HG02970 (cell line): ENCODE results near the gene SLC35G6.
A peak's percentile ranks its signal among the peaks of the same experiment; 100 is the strongest.
"Not testable (repeated sequence)": the region's sequence is repeated elsewhere in the genome, so short reads cannot be mapped to it uniquely, and the experiment has no call there.

Experiments
- ATAC-seq: cut with Tn5 transposase; IDR thresholded peaks from one replicate; pipeline ENCODE4 v1.9.1; 2021; ENCODE audit warnings: mild to moderate bottlenecking, moderate library complexity, moderate number of reproducible peaks; ENCODE audit not compliant: unreplicated experiment, low FRiP score

Gene SLC35G6

DNA sequence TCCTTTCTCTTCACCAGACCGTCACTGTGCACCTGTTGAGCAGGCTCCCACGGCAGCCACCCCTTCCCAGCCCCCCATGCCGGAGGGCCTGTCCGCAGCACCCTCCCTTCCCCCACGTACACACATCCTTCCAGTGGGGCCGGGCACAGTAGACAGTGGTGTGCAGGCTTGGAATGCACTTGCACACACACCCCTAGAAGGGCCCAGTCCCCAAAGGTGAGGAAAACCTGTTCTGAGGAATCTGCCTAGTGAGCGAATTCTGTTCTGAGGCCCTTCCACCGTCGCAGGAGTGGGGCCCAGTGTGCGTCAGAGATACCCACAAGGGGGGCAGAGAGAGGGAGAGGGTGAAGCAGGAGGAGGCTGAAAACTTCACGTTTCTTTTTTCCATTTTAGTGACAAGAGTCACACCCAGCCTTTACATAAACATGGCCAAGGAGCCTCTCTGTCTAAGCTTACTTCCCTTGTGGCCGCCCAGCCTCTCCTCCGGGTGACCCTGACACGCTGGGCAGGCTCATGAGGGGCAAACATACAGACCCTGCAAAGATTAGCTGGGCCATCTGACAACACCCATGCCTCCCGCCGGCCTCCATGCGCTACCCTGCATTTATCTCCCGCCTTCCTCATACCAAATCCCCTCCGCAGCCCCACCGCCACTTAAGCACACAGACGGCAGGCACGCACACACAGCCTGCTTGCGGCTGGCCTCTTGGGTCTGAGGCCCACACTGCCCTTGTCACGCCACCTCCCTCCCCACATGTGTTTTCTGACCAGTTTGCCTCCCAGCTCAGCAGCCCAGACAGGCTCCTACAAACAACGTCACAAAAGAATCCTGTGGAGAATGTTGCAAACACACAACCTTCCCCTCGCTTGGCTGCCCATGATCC is 3.6 kb upstream of the SLC35G6 start:
- ATAC-seq: no peak

DNA sequence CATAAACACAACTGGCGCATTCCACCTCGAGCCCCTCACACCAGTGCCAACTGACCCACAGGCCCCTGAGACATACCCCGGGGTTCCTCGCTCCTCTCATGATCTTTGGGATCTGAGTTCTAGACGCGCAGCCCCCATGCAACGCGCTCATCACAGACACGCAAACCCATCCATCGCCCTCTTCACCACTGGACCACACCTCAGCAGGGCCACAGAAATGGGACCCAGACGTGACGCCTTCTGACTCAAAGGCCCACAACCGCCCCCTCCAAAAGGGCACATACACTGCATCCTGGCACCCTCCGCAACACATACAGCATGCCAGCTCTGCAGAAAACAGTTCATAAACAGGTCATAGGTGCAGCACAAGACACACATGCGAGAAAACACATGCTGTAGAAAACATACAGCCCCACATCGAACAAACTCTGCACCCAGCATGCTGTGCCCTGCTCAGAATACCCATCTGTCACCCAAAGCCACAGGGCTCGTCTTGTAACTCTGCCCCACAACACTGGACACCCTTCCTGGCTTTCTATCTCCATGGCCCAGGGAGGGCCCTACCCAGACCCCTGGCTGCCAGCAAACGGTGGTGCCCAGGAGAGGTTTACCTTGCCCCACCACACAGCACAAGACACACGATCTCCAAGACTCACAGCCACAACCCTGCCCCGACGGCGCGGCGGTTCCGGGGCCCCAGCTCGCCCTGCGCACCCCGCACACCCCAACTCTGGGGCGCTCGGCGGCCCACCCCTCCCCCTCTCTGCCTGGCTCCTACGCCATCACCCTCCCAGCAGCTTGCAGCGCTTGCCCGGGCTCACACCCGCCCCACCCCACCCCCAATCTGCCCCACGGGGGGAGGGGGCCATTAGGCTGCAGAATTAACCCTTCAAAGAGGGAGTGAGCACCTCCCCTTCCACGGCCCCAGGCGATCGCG is 2.7 kb upstream of the SLC35G6 start:
- no peak for ATAC-seq

DNA sequence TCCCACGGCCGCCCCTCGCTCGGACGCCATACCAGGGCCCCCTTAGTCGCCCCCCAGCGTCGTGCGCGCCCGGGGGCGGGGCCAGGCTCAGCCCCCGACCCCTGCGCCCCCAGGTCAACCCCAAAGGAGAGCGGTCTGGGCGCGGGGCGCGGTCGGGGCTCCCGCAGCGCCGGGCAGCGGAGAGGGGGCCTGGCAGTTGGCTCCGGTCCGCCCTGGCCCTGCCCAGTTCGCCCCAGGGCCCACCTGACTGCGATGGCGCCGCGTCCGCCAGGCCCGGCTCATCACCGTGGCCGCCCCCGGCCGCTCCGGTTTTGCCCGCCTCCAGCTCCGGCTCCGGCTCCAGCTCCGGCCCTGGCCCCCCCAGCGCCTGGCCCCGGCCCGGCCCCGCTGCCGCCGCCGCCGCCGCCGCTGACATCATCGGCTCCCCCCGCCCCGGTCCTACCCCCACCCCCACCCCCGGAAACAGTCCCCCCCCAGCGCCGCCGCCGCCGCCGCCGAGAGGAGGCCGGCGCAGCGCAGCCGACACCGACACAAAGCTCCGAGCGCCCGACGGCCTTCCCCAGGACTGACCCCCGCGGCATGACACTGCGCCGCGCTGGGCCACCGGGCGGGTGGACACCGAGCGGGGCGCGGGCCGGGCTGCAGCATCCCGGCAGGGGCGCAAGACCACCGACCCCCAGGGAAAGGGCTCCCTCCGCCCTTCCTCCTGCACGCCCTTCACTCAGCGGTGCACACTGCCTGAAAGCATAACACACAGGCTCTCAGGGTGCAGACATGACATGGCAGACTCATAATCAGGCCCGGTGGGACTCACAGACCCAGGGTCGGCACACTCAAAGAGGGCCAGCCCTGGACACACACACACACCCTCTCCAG is 1.8 kb upstream of the SLC35G6 start, which contains the start of gene ZBTB4:
TSS of gene ZBTB4 (minus strand) at position 419 of the 876 bp plus-strand sequence. CDS start 12,830 bp downstream, outside the sequence.
- ATAC-seq: no peak

DNA sequence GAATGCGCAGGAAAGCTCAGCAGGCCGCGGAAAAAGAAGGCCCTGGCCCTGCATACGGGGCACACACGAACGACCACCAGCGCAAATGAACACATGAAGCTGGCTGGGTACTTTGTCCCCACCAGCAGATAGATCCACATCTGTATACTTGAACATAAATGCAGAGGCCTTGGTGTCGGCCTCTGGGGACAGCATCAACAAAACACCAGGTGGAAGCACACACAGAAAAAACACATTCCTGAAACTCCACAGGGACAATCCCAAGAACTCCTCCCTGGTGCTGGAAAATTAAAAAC is 1.2 kb upstream of the SLC35G6 start:
- ATAC-seq: no peak

DNA sequence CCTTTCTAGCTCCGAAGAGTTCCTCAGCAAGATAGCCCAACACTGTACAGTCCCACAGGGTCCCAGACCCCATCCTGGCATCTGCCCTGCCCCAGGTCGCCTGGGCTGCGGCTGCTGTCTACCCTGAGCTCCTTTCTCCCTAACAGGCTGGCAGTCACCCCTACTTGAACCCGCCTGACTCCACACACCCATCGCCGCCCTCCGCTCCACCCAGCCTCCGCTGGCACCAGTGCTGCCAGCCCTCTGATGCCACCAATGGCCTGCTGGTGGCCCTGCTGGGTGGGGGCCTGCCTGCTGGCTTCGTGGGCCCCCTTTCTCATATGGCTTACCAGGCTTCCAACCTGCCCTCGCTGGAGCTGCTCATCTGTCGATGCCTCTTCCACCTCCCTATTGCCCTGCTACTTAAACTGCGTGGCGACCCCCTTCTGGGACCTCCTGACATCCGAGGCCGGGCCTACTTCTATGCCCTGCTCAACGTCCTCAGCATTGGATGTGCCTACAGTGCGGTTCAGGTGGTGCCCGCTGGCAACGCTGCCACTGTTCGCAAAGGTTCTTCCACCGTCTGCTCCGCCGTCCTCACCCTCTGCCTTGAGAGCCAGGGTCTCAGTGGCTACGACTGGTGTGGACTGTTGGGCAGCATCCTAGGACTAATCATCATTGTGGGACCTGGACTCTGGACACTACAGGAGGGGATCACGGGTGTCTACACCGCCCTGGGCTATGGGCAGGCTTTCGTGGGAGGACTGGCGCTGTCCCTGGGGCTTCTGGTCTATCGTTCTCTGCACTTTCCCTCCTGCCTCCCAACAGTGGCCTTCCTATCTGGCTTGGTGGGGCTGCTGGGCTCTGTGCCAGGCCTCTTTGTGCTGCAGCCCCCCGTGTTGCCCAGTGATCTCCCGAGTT is 846 bp downstream of the SLC35G6 start:
- not testable (repeated sequence) for ATAC-seq

DNA sequence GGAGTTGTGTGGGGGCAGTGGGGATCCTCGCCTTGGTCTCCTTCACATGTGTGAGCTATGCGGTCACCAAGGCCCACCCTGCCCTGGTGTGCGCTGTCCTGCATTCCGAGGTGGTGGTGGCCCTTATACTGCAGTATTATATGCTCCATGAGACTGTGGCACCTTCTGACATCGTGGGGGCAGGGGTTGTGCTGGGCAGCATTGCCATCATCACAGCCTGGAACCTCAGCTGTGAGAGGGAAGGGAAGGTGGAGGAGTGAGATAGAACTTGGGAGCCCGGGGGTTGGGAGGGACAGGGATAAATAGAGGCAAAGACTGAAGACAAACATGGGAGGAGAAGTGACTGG is 1.5 kb downstream of the SLC35G6 start:
- ATAC-seq: not testable (repeated sequence)

DNA sequence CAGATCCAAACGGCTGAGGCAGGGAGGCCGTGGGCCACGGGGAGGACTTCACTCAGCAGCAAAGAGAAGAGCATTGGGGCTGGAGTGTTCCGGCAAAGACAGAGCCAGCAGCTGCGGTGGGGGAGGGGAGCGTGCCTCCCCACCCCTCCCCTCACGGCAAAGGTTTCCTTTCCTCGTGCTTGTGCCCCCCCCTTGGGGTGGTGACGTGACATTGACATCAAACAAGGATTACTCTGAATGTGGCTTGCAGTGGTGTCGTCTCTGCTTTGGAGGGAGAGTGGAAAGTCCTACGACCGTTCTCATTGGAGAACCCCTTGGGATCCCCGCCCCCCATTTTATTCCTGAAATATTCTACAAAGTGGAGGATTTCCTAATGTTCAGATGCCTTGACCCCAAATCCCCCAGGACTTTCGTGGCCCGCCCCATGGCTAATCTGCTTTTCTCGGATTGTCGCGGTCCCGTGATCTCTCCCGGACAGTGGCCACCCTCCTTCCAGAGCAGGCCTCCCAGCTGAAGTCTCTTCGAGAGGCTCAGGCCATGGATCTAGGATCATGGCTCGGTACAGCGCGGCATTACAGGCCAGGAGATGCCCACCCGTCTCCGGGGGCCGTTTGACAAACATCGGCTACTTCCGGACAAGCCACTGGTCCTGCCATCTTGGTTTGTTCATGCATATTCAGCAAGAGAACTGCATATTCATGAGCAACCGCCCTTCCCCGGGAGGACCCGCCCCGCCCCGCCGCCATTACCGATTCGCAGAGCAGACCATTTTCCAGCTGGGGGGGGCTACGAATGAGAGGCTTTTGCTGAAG is 2.2 kb downstream of the SLC35G6 start:
- peak; percentile 17 for ATAC-seq

DNA sequence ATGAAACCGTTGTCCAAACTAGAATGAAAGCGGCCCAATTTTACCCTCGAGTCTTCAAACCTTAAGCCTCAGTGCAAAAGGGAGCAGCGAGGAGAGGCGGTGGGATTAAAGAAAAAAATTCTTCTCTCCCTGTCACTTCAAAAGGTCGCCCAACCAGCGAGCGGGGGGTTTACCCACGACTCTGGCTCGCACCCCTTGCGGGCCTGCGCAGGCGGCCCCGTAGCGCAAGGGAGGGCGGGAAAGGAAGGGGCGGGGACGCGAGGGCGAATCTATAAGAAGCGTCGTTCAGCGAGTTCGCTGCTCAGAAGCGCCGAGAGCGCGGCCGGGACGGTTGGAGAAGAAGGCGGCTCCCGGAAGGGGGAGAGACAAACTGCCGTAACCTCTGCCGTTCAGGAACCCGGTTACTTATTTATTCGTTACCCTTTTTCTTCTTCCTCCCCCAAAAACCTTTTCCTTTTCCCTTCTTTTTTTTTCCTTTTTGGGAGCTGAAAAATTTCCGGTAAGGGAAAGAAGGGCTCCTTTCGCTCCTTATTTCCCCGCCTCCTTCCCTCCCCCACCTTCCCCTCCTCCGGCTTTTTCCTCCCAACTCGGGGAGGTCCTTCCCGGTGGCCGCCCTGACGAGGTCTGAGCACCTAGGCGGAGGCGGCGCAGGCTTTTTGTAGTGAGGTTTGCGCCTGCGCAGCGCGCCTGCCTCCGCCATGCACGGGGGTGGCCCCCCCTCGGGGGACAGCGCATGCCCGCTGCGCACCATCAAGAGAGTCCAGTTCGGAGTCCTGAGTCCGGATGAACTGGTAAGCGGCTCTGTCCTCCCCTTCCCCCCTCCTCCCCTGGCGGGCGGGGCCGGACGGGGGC is 3.0 kb downstream of the SLC35G6 start, which contains the start of gene POLR2A:
TSS of gene POLR2A (plus strand) at position 300 of the 852 bp plus-strand sequence.
- peak; percentile 58 for ATAC-seq

DNA sequence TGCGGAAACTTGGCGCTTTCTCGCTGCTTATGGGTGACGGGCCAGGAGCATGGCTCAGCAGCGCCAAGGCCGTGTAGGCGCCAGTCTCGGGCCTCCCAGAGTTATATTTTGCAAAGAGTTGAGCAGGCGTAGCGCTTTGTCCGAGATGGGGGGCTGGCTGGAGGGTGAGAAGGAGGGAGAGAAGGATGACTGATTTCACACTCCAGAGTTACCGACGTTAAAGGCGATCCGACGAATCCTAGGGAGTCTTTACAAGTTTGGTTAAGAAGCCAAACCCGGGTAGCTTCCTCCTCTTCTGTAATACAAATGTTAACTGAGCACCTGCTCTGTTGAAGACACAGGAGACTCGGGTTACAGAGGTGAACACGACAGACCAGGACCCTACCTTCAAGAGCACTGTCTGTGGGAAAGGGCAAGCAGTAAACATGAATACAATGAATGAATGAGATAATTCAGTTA is 3.7 kb downstream of the SLC35G6 start:
- ATAC-seq: no peak

DNA sequence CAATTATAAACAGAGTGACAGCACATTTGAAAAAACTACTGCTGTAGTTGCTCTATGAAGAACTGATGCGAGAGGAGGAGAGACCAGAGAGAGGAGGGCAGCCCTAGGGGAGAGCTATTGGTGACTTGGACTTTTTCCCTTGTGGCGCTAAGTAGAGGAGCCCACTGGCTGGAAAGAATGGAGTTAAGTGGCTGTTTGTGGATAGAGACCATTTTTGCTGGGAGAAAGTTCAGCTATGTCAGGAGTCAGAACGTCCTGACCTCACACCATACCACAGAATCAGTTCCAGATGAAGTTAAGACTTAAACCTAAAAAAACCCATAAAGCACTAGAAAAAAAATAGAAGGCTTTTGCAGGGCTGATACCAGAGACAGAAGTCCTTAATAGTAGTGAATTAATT is 4.9 kb downstream of the SLC35G6 start:
- ATAC-seq: no peak

DNA sequence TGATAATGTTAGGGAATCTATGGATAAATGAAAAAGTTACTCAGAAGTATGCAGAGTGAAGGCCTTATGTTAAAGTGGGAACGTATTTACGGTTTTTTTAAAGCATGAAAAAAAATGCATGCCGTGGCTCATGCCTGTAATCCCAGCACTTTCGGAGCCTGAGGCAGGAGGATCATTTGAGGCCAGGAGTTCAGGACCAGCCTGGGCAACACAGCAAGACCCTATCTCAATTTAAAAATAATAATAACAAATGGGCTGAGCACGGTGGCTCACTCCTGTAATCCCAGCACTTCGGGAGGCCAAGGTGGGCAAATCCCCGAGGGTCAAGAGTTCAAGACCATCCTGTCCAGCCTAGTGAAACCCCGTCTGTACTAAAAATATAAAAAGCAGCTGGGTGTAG is 8.9 kb downstream of the SLC35G6 start:
- no peak for ATAC-seq

DNA sequence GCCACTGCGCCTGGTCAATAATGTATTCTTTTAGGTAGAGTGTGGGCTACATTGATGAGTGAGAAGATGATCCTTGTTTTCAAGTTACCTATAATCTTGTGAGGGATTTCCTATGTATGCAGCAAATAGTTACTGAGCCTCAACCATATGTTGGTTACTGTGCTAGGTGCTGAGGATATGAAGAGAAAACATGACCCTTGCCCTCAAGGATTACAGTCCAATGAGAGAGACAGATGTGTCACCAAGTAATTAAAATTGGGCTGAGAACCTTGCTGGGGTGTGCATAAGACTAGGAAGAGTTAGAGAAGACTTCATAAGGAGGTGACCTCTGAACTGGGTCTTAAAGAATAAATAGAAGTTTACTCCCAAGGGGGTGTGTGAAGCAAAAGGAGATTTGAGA is 10.3 kb downstream of the SLC35G6 start:
- ATAC-seq: no peak

DNA sequence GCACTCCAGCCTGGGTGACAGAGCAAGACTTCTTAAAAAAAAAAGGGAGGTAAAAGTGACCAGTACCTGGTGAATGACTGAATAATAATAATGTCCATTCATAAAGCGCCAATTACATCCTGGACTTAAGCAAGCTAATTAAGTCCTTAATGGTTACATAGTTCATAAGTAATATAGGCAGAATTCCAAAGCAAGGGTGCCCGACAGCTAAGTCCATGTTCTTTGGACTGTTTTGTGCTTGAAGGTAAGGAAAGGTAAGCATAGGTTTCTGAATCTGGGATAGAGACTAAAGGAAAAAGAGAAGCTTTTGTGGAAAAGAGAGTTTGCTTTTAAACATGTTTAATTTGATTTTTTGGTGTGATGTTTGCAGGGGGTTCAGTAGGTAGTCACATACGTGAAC is 12.7 kb downstream of the SLC35G6 start:
- no peak for ATAC-seq

DNA sequence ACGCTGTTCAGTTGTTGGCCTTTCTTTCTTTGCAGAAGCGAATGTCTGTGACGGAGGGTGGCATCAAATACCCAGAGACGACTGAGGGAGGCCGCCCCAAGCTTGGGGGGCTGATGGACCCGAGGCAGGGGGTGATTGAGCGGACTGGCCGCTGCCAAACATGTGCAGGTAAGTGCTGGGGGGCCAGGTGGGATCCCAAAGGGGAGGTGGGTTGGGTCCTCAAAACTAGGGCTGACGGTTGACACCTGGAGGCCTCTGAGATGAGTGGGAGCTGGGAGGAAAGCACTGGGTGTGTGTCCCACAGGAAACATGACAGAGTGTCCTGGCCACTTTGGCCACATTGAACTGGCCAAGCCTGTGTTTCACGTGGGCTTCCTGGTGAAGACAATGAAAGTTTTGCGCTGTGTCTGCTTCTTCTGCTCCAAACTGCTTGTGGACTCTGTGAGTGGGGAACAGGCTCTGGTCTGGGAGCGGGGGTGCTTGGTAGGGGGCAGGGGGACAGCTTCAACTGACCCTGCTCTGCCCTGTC is 14.7 kb downstream of the SLC35G6 start:
- ATAC-seq: no peak

DNA sequence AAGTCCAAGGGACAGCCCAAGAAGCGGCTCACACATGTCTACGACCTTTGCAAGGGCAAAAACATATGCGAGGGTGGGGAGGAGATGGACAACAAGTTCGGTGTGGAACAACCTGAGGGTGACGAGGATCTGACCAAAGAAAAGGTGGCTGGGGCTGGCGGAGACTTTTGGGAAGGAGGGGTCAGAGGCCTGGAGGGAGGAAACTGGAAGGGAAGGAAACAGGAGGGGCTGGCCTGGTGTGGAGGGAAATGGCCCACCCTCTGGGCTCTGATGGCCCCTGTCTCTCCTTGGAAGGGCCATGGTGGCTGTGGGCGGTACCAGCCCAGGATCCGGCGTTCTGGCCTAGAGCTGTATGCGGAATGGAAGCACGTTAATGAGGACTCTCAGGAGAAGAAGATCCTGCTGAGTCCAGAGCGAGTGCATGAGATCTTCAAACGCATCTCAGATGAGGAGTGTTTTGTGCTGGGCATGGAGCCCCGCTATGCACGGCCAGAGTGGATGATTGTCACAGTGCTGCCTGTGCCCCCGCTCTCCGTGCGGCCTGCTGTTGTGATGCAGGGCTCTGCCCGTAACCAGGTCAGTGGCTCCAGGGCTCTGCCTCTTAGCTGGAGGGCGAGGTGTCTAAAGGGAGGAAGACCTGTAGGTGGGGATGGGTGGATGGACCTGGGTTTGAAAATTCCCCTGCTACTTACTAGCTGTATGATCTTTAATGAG is 15.4 kb downstream of the SLC35G6 start:
- ATAC-seq: no peak

DNA sequence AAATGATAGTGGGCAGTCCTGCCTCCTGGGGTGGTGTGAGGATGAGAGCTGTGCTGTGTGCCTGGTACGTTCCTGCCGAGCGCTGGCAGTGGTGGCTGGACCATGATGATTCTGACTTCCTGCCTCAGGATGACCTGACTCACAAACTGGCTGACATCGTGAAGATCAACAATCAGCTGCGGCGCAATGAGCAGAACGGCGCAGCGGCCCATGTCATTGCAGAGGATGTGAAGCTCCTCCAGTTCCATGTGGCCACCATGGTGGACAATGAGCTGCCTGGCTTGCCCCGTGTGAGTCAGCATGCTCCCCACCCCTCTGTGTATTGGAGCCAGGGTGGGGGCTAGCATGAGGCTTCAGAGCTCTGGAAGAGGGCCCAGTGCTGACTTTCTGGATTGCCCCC is 16.0 kb downstream of the SLC35G6 start:
- no peak for ATAC-seq

DNA sequence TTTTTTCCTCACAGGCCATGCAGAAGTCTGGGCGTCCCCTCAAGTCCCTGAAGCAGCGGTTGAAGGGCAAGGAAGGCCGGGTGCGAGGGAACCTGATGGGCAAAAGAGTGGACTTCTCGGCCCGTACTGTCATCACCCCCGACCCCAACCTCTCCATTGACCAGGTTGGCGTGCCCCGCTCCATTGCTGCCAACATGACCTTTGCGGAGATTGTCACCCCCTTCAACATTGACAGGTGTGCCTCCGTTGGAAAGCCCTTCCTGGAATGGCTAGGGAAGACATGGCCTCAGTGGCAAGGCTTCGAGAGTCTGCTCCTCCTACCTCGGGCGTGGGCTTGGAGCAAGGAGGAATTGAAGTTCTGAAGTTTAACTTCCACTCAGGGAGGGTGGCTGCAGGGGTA is 16.4 kb downstream of the SLC35G6 start:
- ATAC-seq: no peak
